HL-60 (cell line): ENCODE data around the gene SAMD10.
A peak's percentile ranks its signal among the peaks of the same experiment; 100 is the strongest.
"Not testable (repeated sequence)": the region's sequence is repeated elsewhere in the genome, so short reads cannot be mapped to it uniquely, and the experiment has no call there.

Experiments
- DNase-seq, 2 experiments: peaks; one replicate each; pipeline ENCODE4 v3.0.0-alpha.2; 2010 to 2020; ENCODE audit warnings: low read depth in 1 of 2, low spot score in 1 of 2
- H3K27ac ChIP-seq: fragments of 250-450 bp; sonication (Bioruptor Pico); replicated peaks from 2 replicates; pipeline ENCODE4 v1.5.1; 2020; ENCODE audit warnings: mild to moderate bottlenecking, moderate library complexity
- H3K27me3 ChIP-seq: fragments of 250-450 bp; sonication (Bioruptor Pico); 2 replicates; pipeline ENCODE4 v1.5.1; 2021; ENCODE audit warnings: mild to moderate bottlenecking, moderate library complexity; ENCODE audit not compliant: insufficient read depth, poor library complexity, severe bottlenecking
- H3K4me3 ChIP-seq: replicated peaks from 2 replicates; pipeline ENCODE4 v1.5.1; 2011; ENCODE audit warnings: mild to moderate bottlenecking, control low read depth, low read length; ENCODE audit not compliant: insufficient read depth
- CTCF ChIP-seq: IDR thresholded peaks from one replicate; pipeline ENCODE4 v1.5.1; 2011; ENCODE audit warnings: low read length, control low read depth, inconsistent platforms; ENCODE audit not compliant: insufficient read depth
- GABPA ChIP-seq: IDR thresholded peaks from 2 replicates; pipeline ENCODE4 v1.6.1; 2012; ENCODE audit warnings: low read depth
- POLR2AphosphoS5 ChIP-seq: IDR thresholded peaks from 2 replicates; pipeline ENCODE4 v1.6.1; 2012; ENCODE audit warnings: low read depth
- SPI1 ChIP-seq: IDR thresholded peaks from 2 replicates; pipeline ENCODE4 v1.6.1; 2012; ENCODE audit warnings: low read depth, mild to moderate bottlenecking, borderline replicate concordance
- TF ChIP-seq, protein P1 (sequence below): IDR thresholded peaks from 2 replicates; pipeline ENCODE4 v1.6.1; 2012; ENCODE audit warnings: low read depth; ENCODE audit not compliant: insufficient replicate concordance

Gene SAMD10

GRCh38 chr20:63978319-63979228, 868 bp downstream of the SAMD10 start:
- no peaks in the 10 kb centered on the region for H3K27me3 ChIP-seq
- peak overlapping the region; percentile 61 for H3K4me3 ChIP-seq
- peak; percentile 83 for DNase-seq
- TF ChIP-seq SPI1 (peak; percentile 5; the same call in 1 of the 2 replicates), POLR2AphosphoS5 (no peak), CTCF (no peak), GABPA (0 out of 2 replicates have a peak, but pooled peaks have one; percentile 23)
- peak overlapping the region; percentile 89 for H3K27ac ChIP-seq

DNA sequence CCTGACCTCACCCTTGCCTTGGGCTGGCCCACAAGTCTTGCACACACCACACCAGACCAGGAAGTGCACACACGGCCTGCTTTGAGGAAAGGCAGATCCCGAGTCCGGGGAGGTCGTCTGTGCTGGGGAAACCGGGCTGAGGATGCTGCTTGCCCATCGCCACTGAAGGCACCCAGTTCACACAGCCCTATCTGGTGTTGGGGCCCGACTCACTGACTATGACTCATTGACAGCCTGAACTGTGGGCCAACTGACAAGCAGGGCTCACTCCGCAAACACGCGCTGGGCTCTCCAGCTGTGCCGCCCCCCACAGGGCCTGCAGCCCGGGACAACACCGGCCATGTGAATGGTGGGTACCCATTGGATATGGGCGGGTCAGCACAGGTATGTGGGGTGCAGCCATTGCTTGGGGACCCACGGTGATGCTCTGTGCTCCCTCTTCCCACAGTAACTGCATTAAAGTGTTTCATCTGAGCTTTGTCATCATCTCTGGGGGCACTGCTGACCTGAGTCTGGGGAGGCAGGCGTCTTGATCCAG, 1.6 kb downstream of the SAMD10 start:
- Histone ChIP-seq H3K4me3 (peak overlapping the region; percentile 61), H3K27me3 (no peaks in the 10 kb centered on the region), H3K27ac (peak overlapping the region; percentile 89)
- TF ChIP-seq SPI1 (no peak), CTCF (no peak)
- TF ChIP-seq, protein P1, sequence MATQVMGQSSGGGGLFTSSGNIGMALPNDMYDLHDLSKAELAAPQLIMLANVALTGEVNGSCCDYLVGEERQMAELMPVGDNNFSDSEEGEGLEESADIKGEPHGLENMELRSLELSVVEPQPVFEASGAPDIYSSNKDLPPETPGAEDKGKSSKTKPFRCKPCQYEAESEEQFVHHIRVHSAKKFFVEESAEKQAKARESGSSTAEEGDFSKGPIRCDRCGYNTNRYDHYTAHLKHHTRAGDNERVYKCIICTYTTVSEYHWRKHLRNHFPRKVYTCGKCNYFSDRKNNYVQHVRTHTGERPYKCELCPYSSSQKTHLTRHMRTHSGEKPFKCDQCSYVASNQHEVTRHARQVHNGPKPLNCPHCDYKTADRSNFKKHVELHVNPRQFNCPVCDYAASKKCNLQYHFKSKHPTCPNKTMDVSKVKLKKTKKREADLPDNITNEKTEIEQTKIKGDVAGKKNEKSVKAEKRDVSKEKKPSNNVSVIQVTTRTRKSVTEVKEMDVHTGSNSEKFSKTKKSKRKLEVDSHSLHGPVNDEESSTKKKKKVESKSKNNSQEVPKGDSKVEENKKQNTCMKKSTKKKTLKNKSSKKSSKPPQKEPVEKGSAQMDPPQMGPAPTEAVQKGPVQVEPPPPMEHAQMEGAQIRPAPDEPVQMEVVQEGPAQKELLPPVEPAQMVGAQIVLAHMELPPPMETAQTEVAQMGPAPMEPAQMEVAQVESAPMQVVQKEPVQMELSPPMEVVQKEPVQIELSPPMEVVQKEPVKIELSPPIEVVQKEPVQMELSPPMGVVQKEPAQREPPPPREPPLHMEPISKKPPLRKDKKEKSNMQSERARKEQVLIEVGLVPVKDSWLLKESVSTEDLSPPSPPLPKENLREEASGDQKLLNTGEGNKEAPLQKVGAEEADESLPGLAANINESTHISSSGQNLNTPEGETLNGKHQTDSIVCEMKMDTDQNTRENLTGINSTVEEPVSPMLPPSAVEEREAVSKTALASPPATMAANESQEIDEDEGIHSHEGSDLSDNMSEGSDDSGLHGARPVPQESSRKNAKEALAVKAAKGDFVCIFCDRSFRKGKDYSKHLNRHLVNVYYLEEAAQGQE, result no peak
- DNase-seq, result peak; percentile 69 to 73

DNA sequence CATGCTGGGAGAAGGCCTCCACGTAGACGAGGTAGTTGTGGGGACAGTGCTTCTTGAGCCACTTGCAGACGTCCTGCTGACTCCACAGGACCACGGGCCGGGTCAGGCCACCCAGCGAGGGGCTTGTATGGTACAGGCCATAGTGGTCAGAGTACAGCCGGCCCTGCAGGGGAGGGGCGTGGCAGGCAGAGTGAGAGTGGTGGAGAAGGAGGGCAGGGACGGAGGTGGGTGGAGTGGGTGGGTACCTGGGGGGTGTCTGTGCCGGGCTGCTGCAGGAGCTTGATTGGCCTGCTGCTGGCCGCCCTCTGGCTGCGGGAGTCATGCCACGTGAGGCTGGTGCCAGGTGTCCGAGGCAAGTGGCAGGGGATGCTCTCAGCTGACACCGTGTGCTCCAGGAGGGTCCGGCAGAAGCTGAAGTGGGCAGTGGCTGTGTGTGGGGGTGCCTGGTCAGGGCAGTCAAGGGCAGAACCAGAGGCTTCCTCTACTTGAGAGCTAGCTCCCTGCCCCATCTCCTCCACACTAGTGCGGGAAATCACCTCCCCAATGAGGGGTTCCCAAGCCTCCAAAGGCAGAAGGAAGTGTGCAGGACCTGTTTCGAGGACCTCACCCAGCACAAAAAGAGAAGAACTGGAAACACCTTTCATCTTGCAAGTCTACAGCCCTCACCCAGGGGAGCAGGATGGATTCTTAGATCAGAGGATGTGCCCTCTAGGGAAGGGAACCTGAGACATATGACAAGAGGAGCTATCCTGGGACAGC, 2.3 kb downstream of the SAMD10 start:
- Histone ChIP-seq H3K27me3 (no peaks in the 10 kb centered on the region), H3K27ac (peak overlapping the region; percentile 89), H3K4me3 (peak overlapping the region; percentile 61)
- DNase-seq, result no peak
- TF ChIP-seq POLR2AphosphoS5 (no peak), CTCF (no peak), GABPA (no peak), SPI1 (no peak)
- TF ChIP-seq, protein P1, result no peak

GRCh38 chr20:63976511-63976910, 2.9 kb downstream of the SAMD10 start:
- not testable (repeated sequence) for DNase-seq, H3K27me3 ChIP-seq, H3K27ac ChIP-seq, H3K4me3 ChIP-seq
